Measurements from ENCODE around the gene CD200R1. TPM values are rescaled to one million over a fixed set of nuclear protein-coding genes. Genes with fewer than 3 reads are reported as not detected.
A peak's percentile ranks its signal among the peaks of the same experiment; 100 is the strongest.

CD200R1 gene
- total RNA-seq, 2 donors from 2014 or later = 2.6 to 3.2 TPM

DNA sequence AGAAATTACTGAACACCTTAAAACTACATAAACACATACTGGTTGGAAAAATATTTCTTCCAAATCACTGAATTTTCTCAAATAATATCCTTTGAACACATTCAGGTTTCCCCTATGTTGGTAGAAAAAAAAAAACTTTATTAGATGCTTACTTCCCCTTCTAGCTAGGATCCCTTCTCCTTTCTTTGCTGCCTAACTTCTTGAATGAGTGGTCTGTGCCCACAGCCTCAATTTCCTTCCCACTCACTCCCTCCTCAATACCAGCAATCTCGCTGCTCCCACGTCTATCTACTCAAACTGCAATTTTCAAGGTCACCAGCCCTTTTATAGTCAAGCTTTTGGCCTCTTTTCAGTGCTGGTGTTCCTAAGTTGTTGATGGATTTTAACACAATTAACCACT lies 8.3 kb downstream of the CD200R1 start:
- Histone ChIP-seq H3K27ac (no peak overlapping the region), H3K9me3 (no peaks in the 10 kb centered on the region), H3K27me3 (replicated peaks; ENCODE audit: insufficient read depth) (no peaks in the 10 kb centered on the region), H3K4me1 (ENCODE audit: control insufficient read depth in 1 of 2, low read depth in 2 of 2) (no peaks in the 10 kb centered on the region), H3K36me3 (no peaks in the 10 kb centered on the region), H3K4me3 (no peak overlapping the region)
- no peak for ATAC-seq (ENCODE audit: insufficient number of reproducible peaks, low FRiP score, low read depth)
- no peak for TF ChIP-seq CTCF (IDR thresholded peaks at IDR 0.05)
- no peak for DNase-seq (ENCODE audit: low spot score)

DNA sequence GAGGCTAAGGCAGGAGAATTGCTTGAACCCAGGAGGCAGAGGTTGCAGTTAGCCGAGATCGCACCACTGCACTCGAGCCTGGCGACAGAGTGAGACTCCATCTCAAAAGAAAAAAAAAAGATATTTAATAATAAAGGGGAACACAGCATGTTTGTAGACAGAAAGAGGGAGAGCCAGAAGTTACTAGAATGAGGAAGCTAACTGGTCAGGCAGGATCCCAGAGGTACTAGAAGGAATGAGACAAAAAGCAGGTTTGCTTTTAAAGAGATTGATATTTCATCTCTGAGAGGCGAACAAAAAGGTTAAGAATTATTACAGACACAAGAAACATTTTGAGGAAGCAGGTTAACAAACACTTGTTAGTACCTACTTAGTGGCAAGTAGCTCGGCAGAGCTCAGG lies 9.2 kb downstream of the CD200R1 start:
- peak; percentile 12 for ATAC-seq (ENCODE audit: insufficient number of reproducible peaks, low FRiP score, low read depth)

GRCh38 chr3:112963683-112964082 lies 11.2 kb downstream of the CD200R1 start:
- no peaks in the 10 kb centered on the region for H3K27me3 ChIP-seq (replicated peaks; ENCODE audit: insufficient read depth)
- no peak overlapping the region for H3K27ac ChIP-seq
- no peak for TF ChIP-seq CTCF (IDR thresholded peaks at IDR 0.05)
- H3K36me3 ChIP-seq = no peaks in the 10 kb centered on the region
- DNase-seq (ENCODE audit: low spot score) (no peak), ATAC-seq (ENCODE audit: insufficient number of reproducible peaks, low FRiP score, low read depth) (no peak)
- H3K4me1 ChIP-seq (ENCODE audit: control insufficient read depth in 1 of 2, low read depth in 2 of 2) = no peaks in the 10 kb centered on the region
- H3K4me3 ChIP-seq = no peak overlapping the region
- H3K9me3 ChIP-seq = no peaks in the 10 kb centered on the region

More for the DNA sequence above, 9.2 kb downstream of the CD200R1 start:
- no peak for TF ChIP-seq CTCF (IDR thresholded peaks at IDR 0.05)
- H3K27ac ChIP-seq = no peak overlapping the region
- H3K4me3 ChIP-seq = no peak overlapping the region
- no peaks in the 10 kb centered on the region for H3K9me3 ChIP-seq
- no peaks in the 10 kb centered on the region for H3K36me3 ChIP-seq
- no peaks in the 10 kb centered on the region for H3K27me3 ChIP-seq (replicated peaks; ENCODE audit: insufficient read depth)
- H3K4me1 ChIP-seq (ENCODE audit: control insufficient read depth in 1 of 2, low read depth in 2 of 2) = no peaks in the 10 kb centered on the region
- DNase-seq (ENCODE audit: low spot score) = no peak

GRCh38 chr3:112958811-112959560 lies 15.9 kb downstream of the CD200R1 start:
- H3K9me3 ChIP-seq = no peaks in the 10 kb centered on the region
- ATAC-seq (ENCODE audit: insufficient number of reproducible peaks, low FRiP score, low read depth) = no peak
- no peak for DNase-seq (ENCODE audit: low spot score)
- H3K4me1 ChIP-seq (ENCODE audit: control insufficient read depth in 1 of 2, low read depth in 2 of 2) = no peaks in the 10 kb centered on the region
- no peak overlapping the region for H3K4me3 ChIP-seq
- no peaks in the 10 kb centered on the region for H3K27me3 ChIP-seq (replicated peaks; ENCODE audit: insufficient read depth)
- TF ChIP-seq CTCF (IDR thresholded peaks at IDR 0.05) = no peak
- H3K27ac ChIP-seq = no peak overlapping the region
- H3K36me3 ChIP-seq = no peaks in the 10 kb centered on the region

DNA sequence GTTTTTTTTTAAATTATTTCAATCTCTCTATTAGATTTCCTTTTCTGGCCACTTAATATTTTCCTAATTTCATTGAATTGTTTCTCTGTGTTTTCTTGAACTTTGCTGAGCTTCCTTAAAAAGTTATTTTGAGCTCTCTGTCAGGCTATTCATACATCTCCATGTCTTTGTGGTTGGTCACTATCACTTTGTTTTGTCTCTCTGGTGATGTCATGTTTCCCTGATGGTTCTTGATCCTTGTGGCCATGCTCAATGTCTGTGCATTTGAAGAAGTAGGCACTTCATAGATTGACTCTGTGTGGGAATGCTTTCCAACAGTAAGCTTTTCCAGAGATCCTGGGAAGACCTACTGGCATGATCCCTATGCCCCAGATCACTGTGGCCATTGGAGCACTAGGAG lies 18.6 kb downstream of the CD200R1 start:
- DNase-seq (ENCODE audit: low spot score) (no peak), ATAC-seq (ENCODE audit: insufficient number of reproducible peaks, low FRiP score, low read depth) (no peak)
- H3K36me3 ChIP-seq = no peaks in the 10 kb centered on the region
- no peaks in the 10 kb centered on the region for H3K9me3 ChIP-seq
- no peak for TF ChIP-seq CTCF (IDR thresholded peaks at IDR 0.05)
- no peak overlapping the region for H3K27ac ChIP-seq
- no peak overlapping the region for H3K4me3 ChIP-seq
- no peaks in the 10 kb centered on the region for H3K4me1 ChIP-seq (ENCODE audit: control insufficient read depth in 1 of 2, low read depth in 2 of 2)
- no peaks in the 10 kb centered on the region for H3K27me3 ChIP-seq (replicated peaks; ENCODE audit: insufficient read depth)

All from thoracic aorta (tissue), 2 donors.